ENCODE results near the gene ZFC3H1. TPM values are rescaled to one million over a fixed set of nuclear protein-coding genes. Genes with fewer than 3 reads are reported as not detected.

Gene ZFC3H1
- total and polyA plus RNA-seq, 2 of the 8 experiments (the other 6 are each of a cell fraction or from before 2014, with no cell fraction given): 20.0 to 32.4 TPM

DNA sequence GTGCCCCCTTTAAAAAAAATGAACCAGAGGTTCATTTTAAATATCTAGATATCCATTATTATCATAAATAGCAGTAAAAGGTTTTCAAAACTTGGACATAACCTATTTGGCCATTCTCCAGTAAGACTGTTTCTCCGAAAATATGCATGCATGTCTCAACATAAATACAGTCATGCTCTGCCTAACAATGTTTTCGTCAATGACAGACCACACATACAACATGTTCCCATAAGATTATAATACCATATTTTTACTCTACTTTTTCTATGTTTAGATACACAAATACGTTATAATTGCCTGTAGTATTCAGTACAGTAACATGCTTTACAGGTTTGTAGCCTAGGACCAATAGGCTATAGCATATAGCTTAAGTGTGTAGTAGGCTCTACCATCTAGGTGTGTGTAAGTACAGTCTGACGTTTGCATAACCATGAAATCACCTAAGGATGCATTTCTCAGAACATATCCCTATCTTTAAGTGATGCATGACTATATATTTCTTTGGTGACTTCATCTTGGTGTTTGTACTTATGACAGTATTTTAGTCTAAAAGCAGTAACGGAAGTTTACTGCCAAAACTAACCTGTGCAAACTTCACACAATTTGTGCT is 25.4 kb upstream of the ZFC3H1 start:
- 77% methylated on average over 5 of the region's 5 CpGs; no CpG with 5 or more reads in 1 of the 2 experiments for WGBS, 2 experiments (ENCODE audit: extremely low coverage in 1 of 2, insufficient coverage in 1 of 2, insufficient read length in 1 of 2, insufficient replicate concordance in 2 of 2, low coverage in 1 of 2, low lambda C conversion rate in 2 of 2, missing lambda C conversion rate in 1 of 2)
- FAIRE-seq (no peak), DNase-seq (ENCODE audit: low read depth in 1 of 2, low spot score in 2 of 2) (no peak)

More for the DNA sequence above, 25.4 kb upstream of the ZFC3H1 start:
- TF ChIP-seq SIN3A (conservative IDR thresholded peaks at IDR 0.05 in 1 of 2, IDR thresholded peaks at IDR 0.05 in 1 of 2; ENCODE audit: low read depth in 1 of 2, low read length in 2 of 2) (no peak), SP2 (IDR thresholded peaks at IDR 0.05; ENCODE audit: low read length) (no peak), EP300 (IDR thresholded peaks at IDR 0.05; ENCODE audit: borderline replicate concordance in 1 of 2, low read depth in 2 of 2, low read length in 2 of 2) (no peak), TEAD4 (IDR thresholded peaks at IDR 0.05; ENCODE audit: low read depth, low read length) (no peak), CEBPB (IDR thresholded peaks at IDR 0.05; ENCODE audit: low read depth, low read length) (no peak), SIRT6 (IDR thresholded peaks at IDR 0.05; ENCODE audit: low read length) (no peak)
- TF ChIP-seq, protein P1, sequence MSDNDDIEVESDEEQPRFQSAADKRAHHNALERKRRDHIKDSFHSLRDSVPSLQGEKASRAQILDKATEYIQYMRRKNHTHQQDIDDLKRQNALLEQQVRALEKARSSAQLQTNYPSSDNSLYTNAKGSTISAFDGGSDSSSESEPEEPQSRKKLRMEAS (IDR thresholded peaks at IDR 0.05): no peak
- Histone ChIP-seq H2BK20ac (ENCODE audit: low read length) (no peak overlapping the region), H4K91ac (replicated peaks; ENCODE audit: insufficient read length, low read length) (no peak overlapping the region), H3K9me3 (ENCODE audit: insufficient read depth in 2 of 2, low read depth in 1 of 2, low read length in 1 of 2) (no peaks in the 10 kb centered on the region), H3K14ac (ENCODE audit: insufficient read length) (no peak overlapping the region), H3K79me1 (ENCODE audit: low read depth, low read length) (no peaks in the 10 kb centered on the region), H2BK5ac (ENCODE audit: low read depth, low read length) (no peak overlapping the region), H3K23me2 (ENCODE audit: low read depth, low read length) (peaks cover 2% of the 10 kb centered on the region; the same call in 1 of the 2 replicates), H3K27ac (ENCODE audit: low read depth, low read length) (no peak overlapping the region), H2BK120ac (replicated peaks; ENCODE audit: low read depth, low read length) (no peak overlapping the region), H3K9ac (replicated peaks in 1 of 4; ENCODE audit: extremely low read depth in 1 of 4, low read depth in 3 of 4, low read length in 3 of 4) (no peak overlapping the region), H3K23ac (ENCODE audit: insufficient read length) (no peak overlapping the region), H3K4ac (replicated peaks; ENCODE audit: insufficient read length, low read depth, low read length) (no peak overlapping the region), H3K27me3 (replicated peaks in 1 of 4; ENCODE audit: control insufficient read depth in 3 of 4, extremely low read depth in 1 of 4, insufficient read depth in 3 of 4, low read length in 3 of 4) (no peaks in the 10 kb centered on the region), H4K5ac (ENCODE audit: insufficient read length, low read depth, low read length) (no peak overlapping the region), H3K18ac (ENCODE audit: extremely low read depth, low read length) (no peak overlapping the region), H3K79me2 (ENCODE audit: control insufficient read depth in 1 of 2, insufficient read depth in 2 of 2, low read length in 2 of 2) (no peaks in the 10 kb centered on the region), H3K4me2 (ENCODE audit: insufficient read depth in 1 of 2, low read depth in 2 of 2, low read length in 2 of 2) (no peak overlapping the region), H4K8ac (ENCODE audit: extremely low read depth, insufficient read depth, low read length) (no peak overlapping the region), H2AK5ac (ENCODE audit: low read depth, low read length) (no peak overlapping the region), H3K4me1 (replicated peaks in 1 of 4; ENCODE audit: control insufficient read depth in 3 of 4, insufficient read depth in 4 of 4, low read length in 3 of 4) (no peaks in the 10 kb centered on the region), H4K20me1 (replicated peaks in 1 of 2; ENCODE audit: control insufficient read depth in 1 of 2, insufficient read depth in 2 of 2, low read length in 2 of 2) (peaks cover 0 to 2% of the 10 kb centered on the region in 2 experiments), H3K4me3 (ENCODE audit: extremely low read depth in 1 of 4, insufficient read depth in 2 of 4, low read depth in 3 of 4, low read length in 4 of 4) (no peak overlapping the region), H2BK15ac (ENCODE audit: low read length) (no peak overlapping the region), H2BK12ac (ENCODE audit: low read depth, low read length) (no peak overlapping the region), H3K56ac (replicated peaks; ENCODE audit: insufficient read length, low read depth, low read length) (no peak overlapping the region), H2AFZ (ENCODE audit: low read length) (no peak overlapping the region), H3K36me3 (ENCODE audit: control insufficient read depth in 2 of 4, insufficient read depth in 4 of 4, low read length in 3 of 4) (no peaks in the 10 kb centered on the region)
- ChIA-PET POLR2A (ENCODE audit: partially characterized antibody) (interaction anchor here (6.1 kb wide), 1 partner anchor 25 kb away, joined by 81 read pairs; the partner anchor contains the start of genes THAP2 and ZFC3H1), CTCF (ENCODE audit: partially characterized antibody) (interaction anchor here (1.0 to 2.1 kb wide), 2 partner anchors 26 to 59 kb away, joined by 3 to 4 read pairs; partner anchors contain the start of gene ZFC3H1)

Data from H1 (cell line).